ENCODE measurements around the gene TEAD4. TPM values are rescaled to one million over a fixed set of nuclear protein-coding genes. Genes with fewer than 3 reads are reported as not detected.

Gene TEAD4
- total RNA-seq, 1 experiment from 2014 or later: 39.8 TPM

GRCh38 chr12:3000548-3001275, 41.5 kb downstream of the TEAD4 start:
- ChIA-PET POLR2A (ENCODE audit: low non-redundant PET) (no interaction called here), CTCF (no interaction called here)
- intact Hi-C loops (cut with micrococcal nuclease; ENCODE audit: unreplicated experiment): no loop called here
- no peak for TF ChIP-seq EZH2 (IDR thresholded peaks at IDR 0.05; ENCODE audit: borderline replicate concordance, low read depth, low read length, poor library complexity, severe bottlenecking)
- TF ChIP-seq, protein P1, sequence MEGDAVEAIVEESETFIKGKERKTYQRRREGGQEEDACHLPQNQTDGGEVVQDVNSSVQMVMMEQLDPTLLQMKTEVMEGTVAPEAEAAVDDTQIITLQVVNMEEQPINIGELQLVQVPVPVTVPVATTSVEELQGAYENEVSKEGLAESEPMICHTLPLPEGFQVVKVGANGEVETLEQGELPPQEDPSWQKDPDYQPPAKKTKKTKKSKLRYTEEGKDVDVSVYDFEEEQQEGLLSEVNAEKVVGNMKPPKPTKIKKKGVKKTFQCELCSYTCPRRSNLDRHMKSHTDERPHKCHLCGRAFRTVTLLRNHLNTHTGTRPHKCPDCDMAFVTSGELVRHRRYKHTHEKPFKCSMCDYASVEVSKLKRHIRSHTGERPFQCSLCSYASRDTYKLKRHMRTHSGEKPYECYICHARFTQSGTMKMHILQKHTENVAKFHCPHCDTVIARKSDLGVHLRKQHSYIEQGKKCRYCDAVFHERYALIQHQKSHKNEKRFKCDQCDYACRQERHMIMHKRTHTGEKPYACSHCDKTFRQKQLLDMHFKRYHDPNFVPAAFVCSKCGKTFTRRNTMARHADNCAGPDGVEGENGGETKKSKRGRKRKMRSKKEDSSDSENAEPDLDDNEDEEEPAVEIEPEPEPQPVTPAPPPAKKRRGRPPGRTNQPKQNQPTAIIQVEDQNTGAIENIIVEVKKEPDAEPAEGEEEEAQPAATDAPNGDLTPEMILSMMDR (conservative IDR thresholded peaks at IDR 0.05; ENCODE audit: low read depth, low read length): 0 out of 2 replicates have a peak, but pooled peaks have one; percentile 17
- BruUV-seq (replicated peaks): no TSS peak
- Histone ChIP-seq H3K27me3 (replicated peaks; ENCODE audit: insufficient read depth, low read depth, low read length, poor library complexity) (no peaks in the 10 kb centered on the region), H3K4me1 (ENCODE audit: insufficient read depth, low read length, poor library complexity, severe bottlenecking) (no peaks in the 10 kb centered on the region), H3K4me3 (ENCODE audit: low read depth, low read length, poor library complexity, severe bottlenecking) (no peak overlapping the region), H3K27ac (ENCODE audit: low read depth, low read length, poor library complexity, severe bottlenecking) (no peak overlapping the region), H3K9me3 (ENCODE audit: low read depth, low read length, poor library complexity, severe bottlenecking) (no peaks in the 10 kb centered on the region), H3K36me3 (ENCODE audit: insufficient read depth, low read length, poor library complexity, severe bottlenecking) (no peaks in the 10 kb centered on the region)
- peak; percentile 30 for DNase-seq (ENCODE audit: low spot score)

GRCh38 chr12:3002646-3003045, 43.4 kb downstream of the TEAD4 start:
- CTCF ChIA-PET: no interaction called here
- Histone ChIP-seq H3K4me1 (ENCODE audit: insufficient read depth, low read length, poor library complexity, severe bottlenecking) (no peaks in the 10 kb centered on the region), H3K4me3 (ENCODE audit: low read depth, low read length, poor library complexity, severe bottlenecking) (no peak overlapping the region), H3K36me3 (ENCODE audit: insufficient read depth, low read length, poor library complexity, severe bottlenecking) (no peaks in the 10 kb centered on the region), H3K27ac (ENCODE audit: low read depth, low read length, poor library complexity, severe bottlenecking) (no peak overlapping the region), H3K9me3 (ENCODE audit: low read depth, low read length, poor library complexity, severe bottlenecking) (no peaks in the 10 kb centered on the region), H3K27me3 (replicated peaks; ENCODE audit: insufficient read depth, low read depth, low read length, poor library complexity) (no peaks in the 10 kb centered on the region)
- intact Hi-C loops (cut with micrococcal nuclease; ENCODE audit: unreplicated experiment): no loop called here
- POLR2A ChIA-PET (ENCODE audit: low non-redundant PET): no interaction called here
- no peak for TF ChIP-seq EZH2 (IDR thresholded peaks at IDR 0.05; ENCODE audit: borderline replicate concordance, low read depth, low read length, poor library complexity, severe bottlenecking)
- TF ChIP-seq, protein P1 (conservative IDR thresholded peaks at IDR 0.05; ENCODE audit: low read depth, low read length): no peak
- no peak for DNase-seq (ENCODE audit: low spot score)
- BruUV-seq (replicated peaks): no TSS peak

DNA sequence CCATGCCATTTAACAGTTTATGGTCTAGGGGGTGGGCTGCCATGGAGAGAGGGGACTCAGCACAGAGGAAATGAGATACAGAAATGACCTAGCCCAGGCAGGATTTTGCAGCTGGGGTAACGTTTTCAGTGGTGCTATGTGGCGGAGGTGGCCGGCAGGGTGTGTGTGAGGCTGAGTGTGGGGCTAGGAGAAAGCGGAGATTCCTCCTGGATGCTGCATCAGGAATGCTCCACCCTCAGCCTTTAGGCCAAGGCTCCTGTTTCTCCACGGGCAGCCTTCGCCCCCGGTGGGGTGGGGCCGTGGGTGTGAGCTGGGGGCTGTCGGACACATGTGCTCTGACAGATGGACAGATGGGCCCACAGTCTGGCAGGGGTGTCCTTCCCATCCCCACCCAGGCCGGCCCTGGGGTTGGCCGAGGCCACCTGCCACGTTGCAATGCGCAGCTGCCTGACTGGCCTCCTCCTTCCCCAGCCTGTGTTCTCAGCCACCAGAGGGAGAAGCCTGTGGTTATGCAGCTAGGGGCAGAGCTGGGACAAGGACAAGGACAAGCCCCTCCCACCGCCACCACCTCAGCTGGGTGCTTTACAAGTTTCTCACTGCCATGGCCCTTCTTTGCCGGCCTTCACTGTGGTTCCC, 44.3 kb downstream of the TEAD4 start:
- Histone ChIP-seq H3K9me3 (ENCODE audit: low read depth, low read length, poor library complexity, severe bottlenecking) (no peaks in the 10 kb centered on the region), H3K27ac (ENCODE audit: low read depth, low read length, poor library complexity, severe bottlenecking) (no peak overlapping the region), H3K27me3 (replicated peaks; ENCODE audit: insufficient read depth, low read depth, low read length, poor library complexity) (no peaks in the 10 kb centered on the region), H3K36me3 (ENCODE audit: insufficient read depth, low read length, poor library complexity, severe bottlenecking) (no peaks in the 10 kb centered on the region), H3K4me1 (ENCODE audit: insufficient read depth, low read length, poor library complexity, severe bottlenecking) (no peaks in the 10 kb centered on the region), H3K4me3 (ENCODE audit: low read depth, low read length, poor library complexity, severe bottlenecking) (no peak overlapping the region)
- no peak for DNase-seq (ENCODE audit: low spot score)
- ChIA-PET CTCF (interaction anchor here (0.6 kb wide), 1 partner anchor 42 kb away, joined by 9 read pairs; no protein-coding TSS in a partner anchor), POLR2A (ENCODE audit: low non-redundant PET) (no interaction called here)
- intact Hi-C loops (cut with micrococcal nuclease; ENCODE audit: unreplicated experiment): no loop called here
- TF ChIP-seq, protein P1 (conservative IDR thresholded peaks at IDR 0.05; ENCODE audit: low read depth, low read length): no peak
- TF ChIP-seq EZH2 (IDR thresholded peaks at IDR 0.05; ENCODE audit: borderline replicate concordance, low read depth, low read length, poor library complexity, severe bottlenecking): no peak
- no TSS peak for BruUV-seq (replicated peaks)

All from A673 (cell line).